ENCODE results near the gene KIF5C.

DNA sequence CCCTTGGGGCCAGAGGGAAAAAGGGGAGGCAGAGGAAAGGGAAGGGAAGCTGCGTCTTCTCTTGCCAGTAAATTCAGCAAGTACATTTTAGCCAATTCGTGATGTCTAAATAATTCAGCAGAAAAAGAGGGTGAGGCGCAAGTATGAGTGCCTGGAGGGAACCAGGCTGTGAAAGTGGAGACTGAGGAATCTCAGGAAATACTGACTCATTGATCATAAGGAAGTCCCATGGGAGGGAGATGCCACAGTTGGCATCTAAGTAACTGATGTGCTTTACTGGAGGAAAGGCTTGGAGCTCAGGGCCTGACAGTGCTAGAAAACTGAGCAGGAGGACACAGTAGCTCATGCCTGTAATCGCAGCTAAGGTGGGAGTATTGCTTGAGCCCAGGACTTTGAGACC is 31.1 kb downstream of the KIF5C start:
- TF ChIP-seq SP1 (IDR thresholded peaks at IDR 0.05) = no peak
- no peak for TF ChIP-seq SP1 (CRISPR knock-in tag; IDR thresholded peaks at IDR 0.05)
- TF ChIP-seq ZNF10 (CRISPR knock-in tag; IDR thresholded peaks at IDR 0.05; ENCODE audit: borderline replicate concordance, low read depth) = no peak
- TF ChIP-seq, protein P1, sequence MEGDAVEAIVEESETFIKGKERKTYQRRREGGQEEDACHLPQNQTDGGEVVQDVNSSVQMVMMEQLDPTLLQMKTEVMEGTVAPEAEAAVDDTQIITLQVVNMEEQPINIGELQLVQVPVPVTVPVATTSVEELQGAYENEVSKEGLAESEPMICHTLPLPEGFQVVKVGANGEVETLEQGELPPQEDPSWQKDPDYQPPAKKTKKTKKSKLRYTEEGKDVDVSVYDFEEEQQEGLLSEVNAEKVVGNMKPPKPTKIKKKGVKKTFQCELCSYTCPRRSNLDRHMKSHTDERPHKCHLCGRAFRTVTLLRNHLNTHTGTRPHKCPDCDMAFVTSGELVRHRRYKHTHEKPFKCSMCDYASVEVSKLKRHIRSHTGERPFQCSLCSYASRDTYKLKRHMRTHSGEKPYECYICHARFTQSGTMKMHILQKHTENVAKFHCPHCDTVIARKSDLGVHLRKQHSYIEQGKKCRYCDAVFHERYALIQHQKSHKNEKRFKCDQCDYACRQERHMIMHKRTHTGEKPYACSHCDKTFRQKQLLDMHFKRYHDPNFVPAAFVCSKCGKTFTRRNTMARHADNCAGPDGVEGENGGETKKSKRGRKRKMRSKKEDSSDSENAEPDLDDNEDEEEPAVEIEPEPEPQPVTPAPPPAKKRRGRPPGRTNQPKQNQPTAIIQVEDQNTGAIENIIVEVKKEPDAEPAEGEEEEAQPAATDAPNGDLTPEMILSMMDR (CRISPR knock-in tag; IDR thresholded peaks at IDR 0.05) = no peak
- no peak for TF ChIP-seq NR3C1 (CRISPR knock-in tag; IDR thresholded peaks at IDR 0.05)
- no peak for TF ChIP-seq MXI1 (IDR thresholded peaks at IDR 0.05; ENCODE audit: borderline replicate concordance, low read depth, low read length)
- TF ChIP-seq, protein P2, sequence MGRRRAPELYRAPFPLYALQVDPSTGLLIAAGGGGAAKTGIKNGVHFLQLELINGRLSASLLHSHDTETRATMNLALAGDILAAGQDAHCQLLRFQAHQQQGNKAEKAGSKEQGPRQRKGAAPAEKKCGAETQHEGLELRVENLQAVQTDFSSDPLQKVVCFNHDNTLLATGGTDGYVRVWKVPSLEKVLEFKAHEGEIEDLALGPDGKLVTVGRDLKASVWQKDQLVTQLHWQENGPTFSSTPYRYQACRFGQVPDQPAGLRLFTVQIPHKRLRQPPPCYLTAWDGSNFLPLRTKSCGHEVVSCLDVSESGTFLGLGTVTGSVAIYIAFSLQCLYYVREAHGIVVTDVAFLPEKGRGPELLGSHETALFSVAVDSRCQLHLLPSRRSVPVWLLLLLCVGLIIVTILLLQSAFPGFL (CRISPR knock-in tag; IDR thresholded peaks at IDR 0.05) = no peak
- no peak for TF ChIP-seq TEAD2 (CRISPR knock-in tag; IDR thresholded peaks at IDR 0.05)
- TF ChIP-seq GABPA (IDR thresholded peaks at IDR 0.05; ENCODE audit: low read depth, low read length) = no peak
- TF ChIP-seq GABPA (CRISPR knock-in tag; IDR thresholded peaks at IDR 0.05; ENCODE audit: low read depth) = no peak
- TF ChIP-seq CHD2 (IDR thresholded peaks at IDR 0.05; ENCODE audit: low read depth, low read length) = no peak
- no peak for TF ChIP-seq POLR2AphosphoS5 (IDR thresholded peaks at IDR 0.05; ENCODE audit: low read depth, low read length)
- TF ChIP-seq FOXC1 (CRISPR knock-in tag; IDR thresholded peaks at IDR 0.05; ENCODE audit: borderline replicate concordance) = no peak
